HG03066 (cell line): ENCODE data around the gene CDH4.

ENCODE experiments used
- ATAC-seq: cut with Tn5 transposase; IDR thresholded peaks from one replicate; pipeline ENCODE4 v1.9.1; 2021; ENCODE audit warnings: low read depth; ENCODE audit not compliant: unreplicated experiment

Gene CDH4

DNA sequence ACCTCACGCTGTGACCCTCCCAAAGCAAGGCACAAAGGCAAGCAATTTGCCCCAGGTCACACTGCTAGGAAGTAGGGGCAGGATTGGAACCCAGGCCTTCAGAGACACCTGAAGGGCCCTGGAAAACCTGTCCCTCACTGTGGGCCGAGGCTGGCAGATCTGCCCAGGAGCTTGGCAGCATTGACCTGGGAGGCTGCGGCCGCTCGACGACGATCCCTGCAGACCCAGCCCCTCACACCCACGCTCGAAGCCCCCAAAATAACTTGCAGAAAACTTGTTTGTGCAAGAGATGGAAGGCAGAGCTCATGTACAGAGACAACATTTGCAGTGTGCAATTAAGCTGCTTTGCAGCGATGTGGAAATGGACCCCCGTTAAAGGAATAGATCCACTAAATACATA lies 562.2 kb downstream of the CDH4 start:
- no peak for ATAC-seq

GRCh38 chr20:61814726-61815125 lies 562.7 kb downstream of the CDH4 start:
- no peak for ATAC-seq

GRCh38 chr20:61815176-61815575 lies 563.1 kb downstream of the CDH4 start:
- ATAC-seq = no peak

GRCh38 chr20:61815678-61816077 lies 563.6 kb downstream of the CDH4 start:
- ATAC-seq = no peak

- ATAC-seq = no peak
These were observed 564.8 kb downstream of the CDH4 start for GRCh38 chr20:61816606-61817460.

DNA sequence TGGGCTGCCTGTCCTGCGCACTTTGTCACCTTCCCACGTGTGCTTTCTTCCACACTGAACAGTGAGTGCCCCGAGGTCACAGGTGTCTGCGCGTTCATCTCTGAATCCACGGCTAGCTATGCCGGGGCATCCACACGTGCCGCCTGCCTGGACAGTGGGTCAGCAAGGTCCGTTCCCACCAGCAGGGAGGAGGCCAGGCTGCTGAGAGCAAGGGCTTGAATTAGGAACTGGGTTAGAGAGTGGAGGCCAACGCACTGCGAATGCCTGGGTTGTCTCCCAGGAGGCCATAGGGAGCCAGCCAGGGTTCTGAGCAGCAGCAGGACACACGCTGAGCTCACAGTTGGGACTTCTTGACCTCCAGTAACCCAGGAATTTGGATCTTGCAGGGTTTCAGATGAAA lies 565.5 kb downstream of the CDH4 start:
- no peak for ATAC-seq

DNA sequence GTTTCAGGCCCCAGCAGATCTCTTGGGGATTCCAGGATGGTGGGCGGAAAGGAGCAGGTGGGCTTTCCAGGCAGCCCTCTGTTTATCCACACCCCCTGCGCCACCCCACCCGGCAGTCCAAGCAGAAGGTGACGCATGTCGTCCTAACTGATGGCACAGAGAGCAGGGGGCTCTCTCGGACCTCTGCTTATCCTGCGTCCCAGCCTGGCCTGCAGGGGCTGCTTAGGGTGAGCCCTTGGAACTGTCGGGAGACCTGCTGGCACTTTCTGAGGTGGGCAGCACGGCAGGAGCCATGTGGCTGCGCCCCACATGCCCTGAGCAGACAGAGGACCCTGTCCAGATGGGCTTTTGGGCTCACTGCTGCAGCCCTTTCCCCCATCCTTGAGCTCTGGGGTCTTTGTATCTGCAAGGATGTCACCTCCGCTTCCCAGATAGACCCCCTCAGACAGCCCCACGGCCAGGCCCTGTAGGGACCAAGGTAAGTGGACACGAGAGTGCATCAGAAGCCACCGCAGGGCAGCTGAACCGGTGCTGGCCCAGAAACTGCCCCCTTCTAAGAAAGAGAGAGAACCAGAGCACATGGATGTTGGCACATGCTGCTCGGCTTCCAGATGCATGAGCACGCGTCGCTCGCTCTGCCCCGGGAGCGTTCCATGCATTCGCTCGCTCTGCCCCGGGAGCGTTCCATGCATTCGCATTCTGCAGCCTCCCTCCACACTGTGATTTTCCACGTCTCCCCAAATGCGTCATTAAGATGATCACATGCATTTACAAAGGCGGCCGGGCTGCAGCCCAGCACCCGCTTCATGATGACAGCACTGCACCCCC lies 566.9 kb downstream of the CDH4 start:
- ATAC-seq = no peak

- no peak for ATAC-seq
These were observed 567.4 kb downstream of the CDH4 start for GRCh38 chr20:61819574-61819846.

- no peak for ATAC-seq
These were observed 568.1 kb downstream of the CDH4 start for GRCh38 chr20:61819921-61820825.

GRCh38 chr20:61821735-61822134 lies 569.7 kb downstream of the CDH4 start:
- ATAC-seq = no peak

DNA sequence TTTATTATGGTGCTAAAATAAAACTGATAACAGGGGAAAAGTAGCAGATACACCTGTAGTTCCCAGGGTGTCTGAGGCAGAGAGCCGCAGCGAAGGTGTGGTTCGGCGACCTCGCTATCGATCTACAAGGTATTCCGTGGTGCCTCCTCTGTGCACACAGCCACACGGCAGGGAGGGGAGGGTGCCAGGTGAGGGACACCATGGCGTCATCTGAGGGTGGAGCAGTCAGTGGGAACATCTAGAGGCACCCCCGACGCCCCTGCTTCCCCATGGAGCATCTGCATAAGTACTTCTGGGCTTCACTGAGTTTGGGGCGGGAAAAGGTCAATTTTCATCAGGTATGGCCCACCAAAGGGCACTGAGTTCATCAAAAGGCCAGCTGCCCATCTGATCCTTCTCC lies 570.3 kb downstream of the CDH4 start:
- ATAC-seq = no peak

DNA sequence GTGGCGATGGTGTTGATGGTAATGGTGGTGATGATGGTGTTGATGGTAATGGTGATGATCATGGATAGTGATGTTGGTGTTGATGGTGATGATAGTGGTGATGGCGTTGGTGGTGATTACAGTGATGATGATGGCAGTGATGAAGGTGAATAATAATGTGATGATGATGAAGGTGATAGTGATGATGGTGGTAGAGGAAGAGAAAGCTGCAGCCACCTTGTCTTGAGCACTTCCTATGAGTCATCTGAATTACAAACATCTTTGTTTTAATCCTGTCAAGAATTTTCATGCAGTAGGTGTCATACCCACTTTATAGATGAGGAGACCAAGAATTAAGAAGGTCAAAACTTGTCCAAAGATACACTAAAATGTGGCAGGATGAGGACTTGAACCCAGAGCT lies 571.2 kb downstream of the CDH4 start:
- ATAC-seq = no peak

- no peak for ATAC-seq
These were observed 576.8 kb downstream of the CDH4 start for GRCh38 chr20:61828891-61829290.

DNA sequence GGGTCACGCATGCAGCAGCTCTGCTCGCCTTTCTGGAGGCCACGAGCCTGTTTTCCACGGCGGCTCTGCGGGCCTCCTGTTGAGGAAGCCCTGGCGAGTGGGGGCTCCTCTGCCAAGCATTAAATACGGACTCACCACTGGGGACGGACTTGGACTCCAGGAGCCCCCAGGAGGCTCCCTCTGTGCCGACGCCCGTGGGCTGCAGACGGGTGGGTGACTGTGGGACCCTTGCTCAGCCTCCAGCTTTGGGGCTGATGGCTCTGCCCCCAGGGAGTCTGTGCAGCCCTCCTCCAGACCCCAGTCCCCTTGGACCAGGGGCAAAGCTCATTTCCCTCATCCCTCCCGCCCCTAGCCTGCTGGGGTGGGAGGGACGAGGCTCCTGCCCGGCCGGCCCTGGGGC lies 577.5 kb downstream of the CDH4 start:
- ATAC-seq = no peak

GRCh38 chr20:61830241-61830930 lies 578.3 kb downstream of the CDH4 start:
- no peak for ATAC-seq

DNA sequence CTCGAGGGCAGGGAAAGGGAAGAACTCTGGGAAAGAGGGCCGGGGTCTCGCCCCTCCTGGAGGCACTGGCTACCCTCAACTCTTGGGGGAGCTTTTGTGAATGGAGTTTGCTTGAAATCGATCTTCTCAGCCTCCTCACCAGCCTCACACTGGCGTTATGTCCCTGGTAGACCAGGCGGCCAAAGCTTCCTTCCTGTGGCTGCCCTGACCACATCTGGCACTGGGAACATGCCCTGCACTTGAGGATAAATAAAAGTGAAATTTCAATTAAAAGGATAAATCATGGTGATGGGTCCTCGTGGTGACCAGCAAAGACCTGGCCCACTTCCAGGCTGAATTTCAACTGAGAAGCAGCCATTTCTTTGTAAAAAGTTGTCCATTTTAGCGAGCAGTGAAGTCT lies 578.9 kb downstream of the CDH4 start:
- ATAC-seq = no peak

DNA sequence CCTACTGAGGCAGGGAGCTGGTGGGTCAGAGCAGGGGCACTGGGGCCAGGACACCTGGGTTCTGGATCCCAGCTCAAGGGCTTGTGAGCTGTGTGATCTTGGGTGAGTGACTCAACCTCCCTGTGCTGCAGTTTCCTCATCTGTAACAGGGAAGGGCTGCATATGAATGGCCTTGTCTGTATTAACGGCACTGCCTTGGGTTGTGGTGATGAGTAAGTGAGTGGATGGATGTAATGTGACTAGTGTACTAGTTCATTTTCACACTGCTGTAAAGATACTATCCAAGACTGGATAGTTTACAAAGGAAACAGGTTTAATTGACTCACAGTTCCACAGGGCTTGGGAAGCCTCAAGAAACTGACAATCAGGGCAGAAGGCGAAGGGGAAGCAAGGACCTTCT lies 580.1 kb downstream of the CDH4 start:
- no peak for ATAC-seq

GRCh38 chr20:61833807-61834610 lies 581.9 kb downstream of the CDH4 start:
- ATAC-seq = no peak

- ATAC-seq = no peak
These were observed 583.2 kb downstream of the CDH4 start for GRCh38 chr20:61835301-61835700.
